ENCODE results near the gene ROS1.

The ROS1 gene

DNA sequence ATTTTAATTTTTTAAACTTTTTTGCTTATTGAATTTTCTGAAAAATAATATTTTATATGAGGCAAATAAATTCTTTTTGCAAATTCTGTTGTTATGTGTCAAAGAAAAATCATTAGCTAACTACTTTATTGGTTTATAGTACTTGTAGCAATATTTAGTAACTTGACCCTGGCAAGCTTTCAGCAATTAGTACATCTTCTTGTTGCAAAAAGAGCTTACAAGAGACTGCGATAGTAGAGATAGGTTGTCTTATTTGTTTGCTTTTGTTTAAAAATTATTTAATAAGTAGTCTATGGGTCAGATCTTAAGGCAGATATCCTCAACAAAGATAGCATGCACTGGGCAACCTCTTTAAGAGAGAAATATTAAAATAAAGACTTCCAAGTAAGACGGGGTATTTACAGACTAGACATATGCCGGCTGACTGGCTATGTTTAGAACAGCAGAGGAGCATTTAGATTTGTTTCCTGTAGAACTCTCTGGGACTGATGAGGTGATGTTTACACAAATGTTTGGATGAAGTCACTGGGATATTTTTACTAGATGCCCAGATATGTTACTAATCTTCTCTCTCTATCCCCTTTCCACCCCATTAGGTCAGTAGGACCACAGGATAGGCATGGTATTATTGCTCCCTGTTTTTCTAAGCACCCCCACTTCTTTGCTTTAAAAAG, 135.4 kb downstream of the ROS1 start:
- in situ Hi-C loops (cut with MboI; ENCODE audit: low pct_unique_long_range_greater_than_20kb, low sequenced_read_pairs, unreplicated experiment), result no loop called here
- DNase-seq (ENCODE audit: low spot score), result no peak

DNA sequence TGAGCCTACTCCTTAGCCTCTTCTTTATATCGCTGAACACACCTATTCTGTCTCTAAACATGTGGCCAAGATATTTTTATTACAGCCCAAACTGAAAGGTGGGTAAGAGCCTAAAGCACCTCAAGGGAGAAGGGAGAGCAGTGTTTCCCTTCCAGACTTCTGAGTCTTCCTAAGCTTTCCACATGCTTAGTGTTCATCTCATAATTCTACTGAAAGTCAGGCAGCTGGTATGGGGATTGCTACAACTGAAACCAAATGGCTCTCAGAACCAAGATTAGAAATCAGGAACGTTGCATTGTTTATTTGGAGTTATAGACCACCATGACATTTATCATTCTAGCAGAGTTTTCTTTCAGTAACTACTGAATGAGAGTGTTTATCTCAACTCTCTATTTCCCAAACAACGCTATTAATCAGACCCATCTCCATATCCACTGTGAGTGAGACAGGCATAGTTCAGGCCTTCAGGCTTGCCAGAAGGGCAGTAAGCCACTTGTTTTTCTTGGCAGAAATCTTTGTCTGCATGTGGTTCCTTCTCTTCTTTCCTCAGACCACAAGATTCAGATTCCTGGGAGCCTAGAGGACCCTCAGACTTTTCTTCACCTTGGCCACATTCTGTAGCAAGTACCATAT, 137.5 kb downstream of the ROS1 start:
- in situ Hi-C loops (cut with MboI; ENCODE audit: low pct_unique_long_range_greater_than_20kb, low sequenced_read_pairs, unreplicated experiment), result no loop called here
- TF ChIP-seq, protein P1, sequence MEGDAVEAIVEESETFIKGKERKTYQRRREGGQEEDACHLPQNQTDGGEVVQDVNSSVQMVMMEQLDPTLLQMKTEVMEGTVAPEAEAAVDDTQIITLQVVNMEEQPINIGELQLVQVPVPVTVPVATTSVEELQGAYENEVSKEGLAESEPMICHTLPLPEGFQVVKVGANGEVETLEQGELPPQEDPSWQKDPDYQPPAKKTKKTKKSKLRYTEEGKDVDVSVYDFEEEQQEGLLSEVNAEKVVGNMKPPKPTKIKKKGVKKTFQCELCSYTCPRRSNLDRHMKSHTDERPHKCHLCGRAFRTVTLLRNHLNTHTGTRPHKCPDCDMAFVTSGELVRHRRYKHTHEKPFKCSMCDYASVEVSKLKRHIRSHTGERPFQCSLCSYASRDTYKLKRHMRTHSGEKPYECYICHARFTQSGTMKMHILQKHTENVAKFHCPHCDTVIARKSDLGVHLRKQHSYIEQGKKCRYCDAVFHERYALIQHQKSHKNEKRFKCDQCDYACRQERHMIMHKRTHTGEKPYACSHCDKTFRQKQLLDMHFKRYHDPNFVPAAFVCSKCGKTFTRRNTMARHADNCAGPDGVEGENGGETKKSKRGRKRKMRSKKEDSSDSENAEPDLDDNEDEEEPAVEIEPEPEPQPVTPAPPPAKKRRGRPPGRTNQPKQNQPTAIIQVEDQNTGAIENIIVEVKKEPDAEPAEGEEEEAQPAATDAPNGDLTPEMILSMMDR (IDR thresholded peaks at IDR 0.05; ENCODE audit: extremely low read depth, insufficient read depth, missing control alignments), result no peak
- DNase-seq (ENCODE audit: low spot score), result no peak

More for the DNA sequence above, 135.4 kb downstream of the ROS1 start:
- TF ChIP-seq, protein P1 (IDR thresholded peaks at IDR 0.05; ENCODE audit: extremely low read depth, insufficient read depth, missing control alignments), result no peak

DNA sequence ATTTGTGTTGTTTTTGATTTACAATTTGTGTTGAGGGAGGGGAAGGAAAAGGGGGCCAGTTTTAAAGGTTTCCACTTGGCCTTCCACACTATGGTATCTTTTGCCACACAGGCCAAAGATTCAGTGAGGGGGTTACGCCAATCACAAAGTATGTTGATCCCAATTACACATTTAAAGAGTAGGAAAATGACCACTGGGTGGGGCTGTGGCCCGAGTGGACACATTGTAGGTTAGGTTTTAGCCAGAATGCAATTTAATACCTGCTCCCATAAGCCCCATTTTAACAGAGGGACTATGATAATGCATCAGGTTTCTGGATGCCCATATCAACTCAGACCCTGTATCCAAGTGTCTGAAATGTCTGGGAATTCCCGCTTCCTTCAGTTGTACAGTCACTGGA, 144.8 kb downstream of the ROS1 start:
- no peak for DNase-seq (ENCODE audit: low spot score)
- in situ Hi-C loops (cut with MboI; ENCODE audit: low pct_unique_long_range_greater_than_20kb, low sequenced_read_pairs, unreplicated experiment), result no loop called here

DNA sequence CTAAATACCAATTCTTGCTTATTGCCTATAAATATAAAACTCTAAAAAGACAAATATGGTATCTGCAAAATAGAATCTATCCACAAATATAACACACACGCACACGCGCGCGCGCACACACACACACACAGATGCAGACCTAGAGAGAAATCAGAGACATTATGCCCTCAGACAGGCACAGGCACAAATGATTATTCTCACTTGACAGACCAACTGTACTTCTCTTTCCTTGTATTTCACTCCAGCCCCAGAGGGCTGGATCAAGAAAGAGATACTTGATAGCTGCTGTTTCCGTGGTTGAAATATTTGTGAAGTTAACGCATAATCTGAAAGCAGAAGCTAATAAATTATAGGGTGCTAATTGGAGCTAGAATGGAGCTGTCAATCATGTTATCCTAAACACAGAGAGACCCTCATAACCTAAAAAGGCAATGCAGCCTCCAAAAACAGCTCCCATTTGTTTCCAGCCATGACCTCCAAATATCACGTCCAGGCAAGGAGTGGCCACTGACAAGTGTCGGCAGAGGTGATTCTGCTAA, 148.9 kb downstream of the ROS1 start:
- no peak for DNase-seq (ENCODE audit: low spot score)
- in situ Hi-C loops (cut with MboI; ENCODE audit: low pct_unique_long_range_greater_than_20kb, low sequenced_read_pairs, unreplicated experiment), result no loop called here
- TF ChIP-seq, protein P1 (IDR thresholded peaks at IDR 0.05; ENCODE audit: extremely low read depth, insufficient read depth, missing control alignments), result no peak

More for the DNA sequence above, 144.8 kb downstream of the ROS1 start:
- TF ChIP-seq, protein P1 (IDR thresholded peaks at IDR 0.05; ENCODE audit: extremely low read depth, insufficient read depth, missing control alignments), result no peak

DNA sequence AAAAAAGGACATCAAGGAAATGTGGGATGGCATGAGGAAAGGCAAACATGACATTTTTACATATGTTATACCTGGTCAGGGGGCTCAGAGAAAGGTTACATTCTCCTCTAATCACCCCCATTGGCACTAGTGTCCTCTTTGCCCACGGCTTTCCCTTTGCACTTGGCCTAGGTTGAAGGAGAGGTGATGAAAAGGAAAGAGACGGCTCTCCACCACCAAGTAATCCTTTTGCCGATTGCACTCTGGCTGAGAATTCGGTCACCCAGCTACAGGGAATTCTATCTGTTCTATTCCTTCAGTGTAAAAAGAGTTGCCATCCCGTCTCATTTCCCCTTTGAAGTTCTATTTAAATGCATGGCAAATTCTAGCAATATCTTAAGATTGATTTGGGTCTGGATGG, 150.0 kb downstream of the ROS1 start:
- DNase-seq (ENCODE audit: low spot score), result no peak
- in situ Hi-C loops (cut with MboI; ENCODE audit: low pct_unique_long_range_greater_than_20kb, low sequenced_read_pairs, unreplicated experiment), result no loop called here
- TF ChIP-seq, protein P1 (IDR thresholded peaks at IDR 0.05; ENCODE audit: extremely low read depth, insufficient read depth, missing control alignments), result no peak

DNA sequence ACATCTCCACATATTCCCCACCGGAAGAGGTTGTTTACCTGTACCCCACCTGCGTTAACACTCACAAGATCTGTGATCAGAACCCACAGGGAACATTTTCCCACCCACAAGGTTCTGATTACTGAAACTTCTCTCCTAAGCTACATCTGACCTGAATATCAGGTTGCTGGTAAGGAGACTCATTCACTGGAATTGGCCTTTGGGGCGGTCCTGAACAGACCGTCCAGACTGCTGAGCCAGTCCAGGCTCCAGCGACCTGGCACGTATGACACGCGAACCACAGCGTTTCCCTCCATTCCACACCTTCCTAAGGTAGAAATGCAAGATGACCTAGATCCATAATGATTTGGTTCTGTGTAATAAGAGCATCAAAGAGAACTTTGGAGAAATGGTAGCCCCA, 150.5 kb downstream of the ROS1 start:
- DNase-seq (ENCODE audit: low spot score), result no peak
- TF ChIP-seq, protein P1 (IDR thresholded peaks at IDR 0.05; ENCODE audit: extremely low read depth, insufficient read depth, missing control alignments), result no peak
- in situ Hi-C loops (cut with MboI; ENCODE audit: low pct_unique_long_range_greater_than_20kb, low sequenced_read_pairs, unreplicated experiment), result no loop called here
